Gastrocnemius medialis (tissue), 4 donors: ENCODE results near the gene STK39.

ENCODE experiments used
- CTCF ChIP-seq, 5 experiments: fragments of 450-650 bp in 3 of 5; fragments of 200-600 bp in 2 of 5; sonication (generic) in 2 of 5; IDR thresholded peaks in 4 of 5; conservative IDR thresholded peaks in 1 of 5; 1 replicate in 4 of 5; 2 replicates in 1 of 5; pipeline ENCODE4 v1.5.1; 2016 to 2019; ENCODE audit warnings: antibody characterized with exemption in 5 of 5, mild to moderate bottlenecking in 3 of 5, moderate library complexity in 3 of 5
- POLR2A ChIP-seq, 2 donors: fragments of 450-650 bp; IDR thresholded peaks; one replicate each; pipeline ENCODE4 v1.6.1; 2017; ENCODE audit warnings: antibody characterized with exemption in 2 of 2, mild to moderate bottlenecking in 2 of 2, moderate library complexity in 2 of 2

- TF ChIP-seq CTCF (IDR thresholded peaks at IDR 0.05 in 4 of 5, conservative IDR thresholded peaks at IDR 0.05 in 1 of 5), result no peak
- no peak for TF ChIP-seq POLR2A (IDR thresholded peaks at IDR 0.05)
These were observed 46.4 kb upstream of the STK39 start for GRCh38 chr2:168293766-168294165.
